Kasumi-1 (cell line): ENCODE data around the gene MMP7.

Experiments
- DNase-seq, 2 experiments: peaks; one replicate each; lab custom pipeline; 2025; lab: John Stamatoyannopoulos, UW

Gene MMP7, protein sequence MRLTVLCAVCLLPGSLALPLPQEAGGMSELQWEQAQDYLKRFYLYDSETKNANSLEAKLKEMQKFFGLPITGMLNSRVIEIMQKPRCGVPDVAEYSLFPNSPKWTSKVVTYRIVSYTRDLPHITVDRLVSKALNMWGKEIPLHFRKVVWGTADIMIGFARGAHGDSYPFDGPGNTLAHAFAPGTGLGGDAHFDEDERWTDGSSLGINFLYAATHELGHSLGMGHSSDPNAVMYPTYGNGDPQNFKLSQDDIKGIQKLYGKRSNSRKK

DNA sequence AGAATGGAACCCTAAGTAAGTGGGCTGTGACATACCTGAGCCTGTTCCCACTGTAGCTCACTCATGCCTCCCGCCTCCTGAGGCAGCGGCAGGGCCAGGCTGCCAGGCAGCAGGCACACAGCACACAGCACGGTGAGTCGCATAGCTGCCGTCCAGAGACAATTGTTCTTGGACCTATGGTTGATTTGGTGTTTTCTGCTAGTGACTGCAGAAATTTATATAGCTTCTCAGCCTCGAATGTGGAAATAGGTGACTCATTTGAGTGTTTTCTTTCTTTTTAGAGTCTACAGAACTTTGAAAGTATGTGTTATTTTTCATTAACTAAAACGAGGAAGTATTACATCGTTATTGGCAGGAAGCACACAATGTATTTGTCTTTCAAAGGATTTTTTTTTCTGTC lies at the start of gene MMP7:
MMP7 (minus strand) TSS at position 190 of the 400 bp plus-strand sequence; CDS start at position 143, 47 bp downstream.
- DNase-seq = peak; percentile 13 to 17

DNA sequence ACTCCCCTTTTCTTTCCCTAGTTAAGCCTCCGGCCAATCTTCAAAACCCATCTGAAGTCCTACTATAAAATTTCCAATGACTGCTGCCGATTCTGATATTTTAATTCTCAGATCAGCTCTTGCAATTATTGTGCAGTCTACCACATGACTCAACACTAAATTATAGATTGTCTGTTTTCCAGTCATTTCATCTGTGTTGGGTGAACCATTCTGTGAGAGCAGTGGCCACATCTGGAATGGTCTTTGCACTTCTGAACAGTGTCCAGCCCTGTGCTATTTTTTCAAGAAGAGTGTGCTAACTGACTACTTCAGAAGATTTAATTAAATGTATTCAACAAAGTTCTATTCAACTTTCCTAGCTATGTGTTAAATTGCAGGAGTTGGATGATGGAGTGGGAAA lies 47.2 kb upstream of the MMP7 start:
- no peak for DNase-seq

DNA sequence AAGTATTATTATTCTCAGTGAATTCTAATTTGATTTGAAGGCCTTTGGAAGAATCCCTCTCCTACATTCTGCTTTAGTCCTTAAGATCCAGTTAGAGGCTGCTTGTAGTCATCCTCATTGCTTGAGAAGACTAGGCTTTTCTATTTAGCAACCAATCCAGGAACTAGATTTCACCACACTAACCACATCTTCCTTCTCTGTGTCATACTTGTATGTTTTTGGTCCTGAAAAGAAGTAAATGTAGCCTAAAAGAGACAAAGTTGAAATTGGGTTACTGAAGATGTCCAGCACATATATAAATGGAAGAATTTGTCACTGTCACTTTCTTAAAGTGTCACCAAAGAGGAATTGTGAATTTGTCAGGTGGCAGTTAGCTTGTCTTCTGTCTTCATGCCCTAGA lies 46.6 kb upstream of the MMP7 start:
- DNase-seq = peak; percentile 91 to 92

DNA sequence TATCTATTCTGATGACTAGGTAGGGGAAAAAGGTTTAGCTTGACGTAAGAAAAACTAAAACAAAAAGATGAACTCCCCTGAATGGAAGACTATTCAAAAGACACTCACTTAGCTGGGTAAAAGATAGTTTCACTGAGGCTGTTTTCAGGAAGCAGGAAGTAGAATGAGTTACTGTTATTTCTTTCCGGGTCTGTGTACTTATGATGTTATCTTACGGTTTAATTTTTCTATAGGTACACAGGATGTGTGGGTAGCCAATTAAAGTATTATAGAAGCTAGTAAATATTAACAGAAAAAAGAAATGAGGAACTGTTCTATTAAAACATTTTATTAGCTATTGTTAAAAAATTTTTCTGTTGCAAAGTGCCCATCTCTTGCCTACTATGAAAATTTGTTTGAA lies 45.8 kb upstream of the MMP7 start:
- no peak for DNase-seq

DNA sequence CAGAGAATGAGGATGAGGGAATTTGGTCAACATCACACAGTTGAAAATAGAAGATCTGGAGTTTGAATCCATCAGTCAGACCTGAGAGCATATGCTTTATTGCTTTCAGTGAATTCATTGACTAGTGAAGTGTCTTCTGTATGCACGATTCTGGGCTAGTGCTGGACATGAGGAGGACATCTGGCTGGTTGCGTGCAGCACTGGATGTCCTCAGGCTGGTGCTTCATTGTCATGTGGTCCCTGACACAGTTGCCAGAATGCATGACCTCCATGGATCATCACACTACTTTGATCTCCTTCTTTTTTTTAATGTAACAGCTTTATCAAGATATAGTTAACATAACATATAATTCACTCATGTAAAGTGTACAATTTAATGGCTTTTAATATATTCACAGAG lies 44.5 kb upstream of the MMP7 start:
- DNase-seq = no peak

DNA sequence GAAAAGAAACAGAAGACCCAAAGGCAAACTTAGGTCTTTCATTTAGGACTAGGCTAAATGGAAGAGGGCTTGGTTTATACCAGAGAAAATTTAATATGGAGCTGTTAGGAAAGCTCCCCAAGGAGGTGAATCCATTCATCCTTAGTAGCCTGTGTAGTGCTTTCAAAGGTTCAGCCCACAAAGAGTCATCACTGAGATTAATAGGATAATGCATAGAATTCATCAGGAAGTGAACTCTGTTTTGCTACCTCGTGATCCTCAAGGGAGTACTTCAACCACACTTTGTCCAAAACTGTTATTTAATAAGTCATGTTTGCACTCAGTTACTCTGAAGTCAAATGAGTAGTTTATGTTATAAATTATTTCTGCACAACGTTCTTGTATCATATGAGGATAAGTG lies 43.3 kb upstream of the MMP7 start:
- no peak for DNase-seq

DNA sequence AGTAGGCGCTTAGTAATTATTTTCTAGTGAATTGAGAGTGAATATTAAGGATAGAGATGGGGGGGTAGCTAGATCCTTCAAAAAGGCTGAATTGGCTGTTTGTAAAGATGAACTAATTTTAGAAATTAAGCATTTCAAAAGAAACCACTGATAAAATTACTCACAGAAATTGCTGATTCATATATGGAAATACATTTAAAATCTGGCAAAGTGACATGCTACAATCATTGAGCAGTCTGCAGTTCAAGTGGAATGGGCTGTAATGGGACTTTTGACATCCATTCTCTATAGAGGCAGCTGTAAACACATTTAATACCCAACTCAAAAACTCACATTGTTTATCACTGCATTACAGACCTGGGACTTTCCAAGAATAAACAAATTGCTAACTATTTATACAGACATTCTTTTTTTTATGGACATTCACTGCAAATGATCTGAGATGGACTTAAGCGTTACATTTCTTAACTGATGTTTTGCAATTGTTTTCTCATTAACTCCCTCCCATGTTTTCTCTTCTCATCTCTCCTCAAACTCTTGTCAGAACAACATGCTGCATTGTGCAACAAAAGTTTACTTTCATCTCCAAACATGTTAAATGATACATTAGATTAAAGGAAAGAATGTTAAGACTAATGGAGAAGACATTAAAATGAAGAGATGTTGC lies 42.1 kb upstream of the MMP7 start:
- DNase-seq = no peak

DNA sequence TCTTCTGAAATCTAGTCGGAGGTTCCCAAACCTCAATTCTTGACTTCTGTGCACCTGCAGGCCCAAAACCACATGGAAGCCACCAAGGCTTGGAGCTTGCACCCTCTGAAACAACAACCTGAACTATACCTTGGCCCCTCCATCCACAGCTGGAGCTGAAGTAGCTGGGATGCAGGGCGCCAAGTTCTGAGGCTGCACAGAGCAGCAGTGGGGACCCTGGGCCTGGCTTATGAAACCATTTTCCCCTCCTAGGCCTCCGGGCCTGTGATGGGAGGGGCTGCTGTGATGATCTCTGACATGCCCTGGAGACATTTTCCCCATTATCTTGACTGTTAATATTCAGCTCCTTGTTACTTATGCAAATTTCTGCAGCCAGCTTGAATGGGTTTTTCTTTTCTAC lies 38.3 kb upstream of the MMP7 start:
- no peak for DNase-seq

DNA sequence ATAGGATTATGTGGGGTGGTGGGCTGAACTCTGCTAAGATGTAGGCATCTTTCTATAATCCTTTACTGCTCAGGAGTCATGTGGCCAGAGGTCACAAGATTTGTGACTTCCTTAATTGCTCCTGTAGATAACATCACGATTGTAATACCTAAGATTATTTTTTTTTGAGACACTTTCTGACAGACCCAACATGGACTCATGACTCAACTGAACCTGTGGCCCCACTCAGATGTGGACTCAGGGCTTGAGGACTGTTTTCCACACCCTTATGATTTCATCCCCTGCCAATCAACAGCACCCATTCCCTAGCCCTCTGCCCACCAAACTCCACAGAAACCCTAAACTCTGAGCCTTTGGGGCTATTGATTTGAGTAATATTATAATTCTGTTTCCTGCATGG lies 35.6 kb upstream of the MMP7 start:
- no peak for DNase-seq

DNA sequence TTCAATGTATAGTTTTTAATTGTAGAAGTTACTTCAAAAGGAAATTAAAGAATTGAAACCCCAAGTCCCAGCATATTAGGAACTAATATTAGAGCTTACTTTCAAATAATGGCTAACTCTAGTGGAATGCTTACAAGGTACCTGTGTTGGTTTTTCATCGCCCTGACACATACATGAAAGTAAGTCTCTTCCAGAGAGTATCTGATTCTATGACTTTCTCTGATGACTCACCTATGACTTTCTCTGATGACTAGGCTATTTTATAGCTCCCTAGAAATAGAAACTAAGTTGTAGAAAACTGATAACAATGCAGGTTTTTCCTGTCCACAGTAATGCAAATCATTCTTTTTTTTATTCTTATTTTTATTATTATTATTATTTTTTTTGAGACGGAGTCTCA lies 33.6 kb upstream of the MMP7 start:
- no peak for DNase-seq

DNA sequence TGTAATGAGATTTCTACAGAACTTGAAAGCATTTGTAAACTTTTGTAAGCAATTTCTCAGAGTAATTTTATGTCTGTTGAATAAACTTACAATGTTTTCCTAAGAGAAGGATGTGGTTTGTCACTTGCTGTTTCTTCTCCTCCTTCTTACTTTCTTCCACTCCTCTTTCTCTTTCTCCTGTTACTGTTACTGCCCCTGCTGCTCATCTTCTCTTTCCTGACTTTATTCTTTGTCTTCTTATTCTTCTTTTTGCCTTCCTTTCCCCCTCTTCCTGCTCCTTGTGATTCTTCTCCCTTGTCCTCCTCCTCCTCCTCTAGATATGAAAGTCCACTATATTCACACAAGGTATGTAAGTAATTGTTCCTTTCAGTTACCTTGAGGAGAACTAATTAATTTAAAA lies 31.1 kb upstream of the MMP7 start:
- DNase-seq = no peak

DNA sequence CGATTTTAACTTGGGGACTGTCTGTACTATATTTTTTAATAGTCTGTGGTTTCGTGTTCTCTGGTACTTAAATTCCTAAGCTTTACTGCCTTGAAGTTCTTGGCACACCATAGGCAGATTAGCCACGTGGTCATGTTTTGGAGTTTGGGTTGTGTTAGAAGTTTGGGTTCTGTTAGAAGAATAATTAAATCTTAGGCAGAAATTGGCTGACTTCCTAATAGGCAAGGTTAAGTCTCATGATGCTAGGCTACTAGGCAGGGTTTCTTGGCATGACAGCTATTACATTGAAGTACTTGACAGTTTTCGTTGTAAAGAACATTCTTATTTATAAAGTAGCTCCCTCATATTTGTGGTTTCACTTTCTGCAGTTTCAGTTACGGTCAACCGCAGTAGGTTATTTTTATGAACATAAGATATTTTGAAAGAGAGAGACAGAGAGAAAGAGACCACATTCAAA lies 30.0 kb upstream of the MMP7 start:
- DNase-seq = peak; percentile 65 to 73

DNA sequence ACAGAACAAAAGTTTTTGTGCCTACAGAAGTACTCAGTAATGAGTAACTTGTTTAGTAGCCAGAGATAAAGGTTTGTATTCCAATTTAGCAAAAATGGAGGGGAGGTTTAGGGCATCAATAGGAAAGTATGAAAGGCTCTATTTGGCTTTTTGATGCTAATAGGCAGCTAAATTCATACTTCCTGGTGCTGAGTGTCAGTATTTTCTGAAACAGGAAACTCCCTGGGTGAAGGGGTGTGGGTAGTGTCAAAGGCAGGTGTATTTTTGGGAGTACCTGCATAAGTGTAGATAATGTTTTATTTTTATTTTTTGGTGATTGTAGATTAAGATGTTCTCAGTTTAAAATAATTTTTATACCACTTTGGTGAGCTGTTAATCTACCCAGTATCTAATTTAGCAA lies 29.3 kb upstream of the MMP7 start:
- no peak for DNase-seq

DNA sequence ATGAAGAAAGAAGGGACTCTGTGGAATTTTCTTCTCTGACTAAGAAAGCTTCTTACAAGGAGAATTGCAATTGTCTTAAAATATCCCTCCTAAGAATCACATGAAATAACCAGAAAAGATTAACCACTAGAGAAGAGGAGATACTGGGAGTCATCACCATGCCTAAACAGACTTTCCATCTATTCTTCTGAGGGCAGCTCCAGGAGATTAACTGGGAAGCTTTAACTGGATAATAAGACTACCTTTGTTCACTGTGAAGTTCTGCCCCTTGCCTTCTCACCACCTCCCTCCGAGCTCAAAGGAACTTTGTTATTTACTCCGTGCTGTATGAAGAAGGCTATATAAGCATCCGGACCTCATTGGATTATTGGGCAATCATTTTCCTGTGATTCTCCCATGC lies 24.5 kb upstream of the MMP7 start:
- no peak for DNase-seq

DNA sequence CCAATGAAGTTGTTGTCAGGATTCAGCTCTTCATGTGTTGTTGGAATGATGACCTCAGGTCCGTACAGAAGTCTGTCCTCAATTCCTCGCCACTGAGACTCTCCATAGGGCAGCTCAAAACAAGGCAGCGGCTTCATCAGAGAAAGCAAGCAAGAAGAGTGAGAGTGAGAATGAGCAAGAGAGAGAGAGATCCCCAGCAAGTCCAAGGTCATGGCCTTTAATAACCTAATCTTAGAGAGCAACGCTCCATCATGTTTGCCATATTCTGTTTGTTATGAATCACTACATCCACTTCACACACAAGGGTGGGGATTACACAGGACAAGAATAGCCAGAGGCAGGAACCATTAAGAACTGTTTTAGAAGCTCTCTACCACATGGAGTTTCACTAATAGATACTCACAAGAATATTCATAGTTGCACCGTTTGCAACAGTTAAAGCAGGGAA lies 23.3 kb upstream of the MMP7 start:
- DNase-seq = no peak

DNA sequence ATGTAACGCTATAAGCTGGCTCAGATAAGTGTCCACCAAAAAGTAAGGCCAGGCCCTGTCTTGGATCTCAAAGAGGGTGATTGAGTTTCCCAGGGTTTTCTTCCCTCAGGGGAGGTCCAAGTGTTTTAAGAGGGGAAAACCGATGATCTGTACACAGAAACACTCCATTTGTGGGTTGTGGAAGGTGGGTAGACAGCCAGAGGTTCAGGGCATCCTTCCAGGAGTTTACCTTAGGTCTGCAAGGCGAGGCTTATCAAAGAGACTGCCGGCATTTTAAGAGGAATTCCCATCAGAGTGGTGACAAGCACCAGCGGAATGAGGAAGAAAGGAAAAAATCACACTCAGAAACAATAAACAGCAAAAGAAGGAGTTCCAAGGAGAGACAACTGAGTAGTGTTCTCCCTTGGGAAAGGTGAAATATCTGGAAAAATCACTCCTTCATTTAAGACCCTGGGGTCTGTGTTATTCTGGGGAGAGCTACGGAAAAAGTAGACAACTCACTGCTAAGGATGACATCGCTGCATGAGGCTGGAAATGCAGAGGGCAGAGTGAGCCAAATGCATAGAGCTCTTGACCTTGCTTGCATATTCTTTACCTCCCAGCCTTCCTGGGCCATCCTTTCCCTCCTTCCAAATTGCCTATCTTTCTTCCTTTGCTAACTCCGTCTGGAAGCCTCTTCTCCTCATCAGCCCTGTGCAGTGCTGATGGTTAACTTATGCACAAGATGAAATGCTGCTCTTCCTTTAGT lies 22.1 kb upstream of the MMP7 start:
- DNase-seq = no peak

DNA sequence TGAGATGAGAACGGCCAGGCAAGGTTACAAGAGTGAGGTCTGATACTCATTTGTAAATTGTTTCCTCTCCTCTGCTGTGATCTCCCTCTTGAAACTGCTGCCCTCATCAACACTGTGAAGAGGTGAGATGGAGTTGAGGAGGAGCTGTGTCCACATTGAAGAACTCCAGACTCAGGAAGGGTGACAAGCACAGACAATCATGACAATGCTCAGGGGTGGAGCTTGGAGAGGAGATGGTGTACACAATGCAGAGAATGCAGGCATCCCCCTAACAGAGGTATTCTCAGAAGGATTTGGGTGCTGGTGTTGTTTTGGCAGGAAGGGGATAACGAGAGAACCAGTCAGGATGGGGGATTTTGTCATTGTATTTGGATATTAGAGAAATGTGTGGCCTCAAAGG lies 21.5 kb upstream of the MMP7 start:
- DNase-seq = no peak

DNA sequence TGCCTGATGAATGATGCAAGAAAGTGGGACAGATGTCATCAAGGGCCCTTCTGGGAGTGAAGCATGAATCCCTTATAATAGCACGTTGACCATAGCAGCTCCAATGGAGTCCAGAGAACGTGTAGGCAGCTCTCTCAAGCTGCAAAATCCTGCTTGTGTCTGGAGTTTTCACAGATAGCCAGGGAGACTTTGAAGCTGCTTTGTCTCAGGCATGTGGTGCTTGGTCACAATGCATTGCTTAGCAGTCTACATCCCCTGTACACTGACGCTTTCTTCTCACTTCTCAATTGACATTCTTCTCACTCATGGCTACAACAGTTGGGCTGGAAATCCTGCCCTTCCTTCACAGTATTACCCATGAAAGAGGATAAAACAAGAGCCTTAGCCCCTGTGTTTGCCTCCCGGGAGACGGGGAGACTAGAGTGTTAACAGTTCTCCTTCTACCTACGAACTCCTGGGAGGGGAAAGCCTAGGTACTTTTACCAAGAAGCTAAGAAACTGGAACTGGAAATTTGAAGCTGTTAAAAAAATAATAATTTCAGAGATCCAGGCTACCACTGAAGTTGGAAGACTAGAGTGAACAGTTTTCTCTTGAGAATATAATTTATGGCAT lies 20.7 kb upstream of the MMP7 start:
- DNase-seq = no peak

DNA sequence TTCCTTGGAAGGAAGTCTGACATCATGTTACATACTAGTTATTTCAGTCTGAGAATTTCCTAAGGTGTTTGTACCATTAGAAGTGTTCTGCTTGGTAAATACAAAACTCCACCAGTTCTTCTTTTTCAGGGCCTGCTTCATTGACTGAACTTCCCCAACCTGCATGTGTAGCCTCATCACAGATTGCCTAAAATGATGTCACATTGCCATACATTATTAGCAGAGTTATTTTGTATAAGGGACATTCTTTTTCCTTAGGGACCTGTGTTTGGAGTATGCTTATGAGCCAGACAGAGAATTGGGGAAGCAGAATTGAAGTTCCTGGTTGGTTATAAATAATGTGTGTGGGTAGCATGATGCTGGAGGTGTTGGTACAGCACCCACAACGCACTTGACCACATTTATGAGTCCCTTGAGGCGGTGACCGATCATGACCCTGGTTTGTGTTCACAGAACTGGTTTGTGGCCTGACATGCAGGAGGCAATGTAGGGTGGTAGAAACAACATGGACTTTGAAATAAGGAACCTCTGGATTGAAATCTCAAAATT lies 16.4 kb upstream of the MMP7 start:
- no peak for DNase-seq

DNA sequence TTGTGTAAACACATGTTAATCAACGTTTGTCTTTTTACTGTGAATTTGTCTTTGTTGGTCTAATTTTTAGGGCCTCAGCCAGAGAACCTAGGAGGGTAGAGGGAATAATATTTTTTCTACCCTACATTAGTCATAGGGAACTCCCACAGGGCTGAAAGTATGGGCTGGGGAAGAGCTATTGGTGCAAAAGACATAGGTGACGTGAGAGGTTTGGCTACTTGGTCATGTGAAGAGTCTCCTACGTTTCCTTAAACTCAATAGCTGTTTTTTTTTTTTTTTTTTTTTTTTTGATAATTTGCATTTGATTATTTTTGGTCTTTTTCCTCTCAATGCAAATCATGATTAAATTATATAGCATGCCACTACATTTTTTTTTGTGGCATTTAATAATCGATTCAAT lies 15.9 kb upstream of the MMP7 start:
- DNase-seq = no peak

DNA sequence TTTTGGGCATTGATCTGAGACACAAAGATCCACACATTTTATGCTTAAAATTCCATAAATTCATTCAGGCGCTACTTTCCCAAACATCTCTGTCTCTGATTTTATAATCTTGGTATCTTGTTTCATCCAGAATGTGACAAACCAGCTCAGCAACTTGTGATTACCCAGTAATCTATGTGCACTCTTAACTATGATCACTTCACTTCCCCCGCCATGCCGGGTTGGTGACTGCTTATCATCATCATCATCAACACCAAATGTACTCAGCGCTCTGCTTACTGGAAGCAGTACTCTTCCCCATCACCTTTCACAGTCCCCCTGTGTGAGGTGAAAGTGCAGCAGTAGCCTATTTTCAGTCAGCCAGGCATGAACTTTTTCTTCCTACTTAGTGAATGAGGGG lies 15.2 kb upstream of the MMP7 start:
- no peak for DNase-seq

DNA sequence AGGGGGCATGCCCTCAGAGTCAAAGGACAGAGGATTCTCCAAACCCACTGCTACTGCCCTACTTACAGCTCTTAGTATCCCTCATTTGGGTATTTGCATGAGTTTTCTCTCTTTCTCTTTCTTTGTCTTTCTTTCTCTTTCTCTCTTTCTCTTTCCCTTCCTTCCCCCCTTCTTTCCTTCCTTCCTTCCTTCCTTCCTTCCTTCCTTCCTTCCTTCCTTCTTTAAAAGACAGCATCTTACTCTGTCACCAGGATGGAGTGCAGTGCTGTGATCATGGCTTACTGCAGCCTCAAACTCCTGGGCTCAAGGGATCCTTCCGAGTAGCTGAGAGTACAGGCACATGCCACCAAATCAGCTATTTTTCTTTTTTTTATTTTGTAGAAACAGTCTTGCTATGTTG lies 14.0 kb upstream of the MMP7 start:
- no peak for DNase-seq
